ENCODE results near the gene CARF.

GRCh38 chr2:202950592-202950991 lies 38.5 kb downstream of the CARF start:
- TF ChIP-seq CTCF (IDR thresholded peaks at IDR 0.05; ENCODE audit: insufficient read depth, low read depth, low read length) = no peak
- no peak for TF ChIP-seq EZH2 (IDR thresholded peaks at IDR 0.05; ENCODE audit: insufficient read depth, low read length)

Measured in astrocyte (in vitro differentiated cells and primary cell).